AG04449 (cell line): ENCODE results near the gene IL12RB1.

Experiments
- CTCF ChIA-PET: fragments of 350-600 bp; formaldehyde crosslinking; extraction: SDS; loops from one replicate; lab custom pipeline; 2021; ENCODE audit warnings: antibody characterized with exemption; lab: Yijun Ruan, JAX
- POLR2A ChIA-PET: fragments of 400-600, 350-600 bp; formaldehyde crosslinking; extraction: SDS; loops from one replicate; lab custom pipeline; 2020; ENCODE audit warnings: antibody characterized with exemption, inconsistent platforms; lab: Yijun Ruan, JAX
- DNase-seq: peaks from one replicate; pipeline ENCODE4 v3.0.0-alpha.2; 2010; ENCODE audit warnings: low read depth, low spot score
- H3K4me3 ChIP-seq: 2 replicates; pipeline ENCODE4 v1.5.1; 2011; ENCODE audit warnings: low read depth, mild to moderate bottlenecking, control low read depth, low read length
- CTCF ChIP-seq: IDR thresholded peaks from one replicate; pipeline ENCODE4 v1.5.1; 2011; ENCODE audit warnings: mild to moderate bottlenecking, moderate library complexity, low read length, control low read depth, inconsistent platforms; ENCODE audit not compliant: insufficient read depth; ENCODE audit errors: missing control alignments

The IL12RB1 gene

GRCh38 chr19:18027151-18027550, 59.6 kb downstream of the IL12RB1 start:
- TF ChIP-seq CTCF: no peak
- no peak for DNase-seq
- ChIA-PET CTCF (interaction anchor here (1.4 to 3.8 kb wide), 2 partner anchors 31 to 86 kb away, joined by 3 to 18 read pairs; no protein-coding TSS in a partner anchor), POLR2A (no interaction called here)
- H3K4me3 ChIP-seq: no peak overlapping the region

GRCh38 chr19:18023622-18024251, 63.0 kb downstream of the IL12RB1 start:
- POLR2A ChIA-PET: interaction anchor here (1.2 kb wide), 1 partner anchor 197 kb away, joined by 3 read pairs; no protein-coding TSS in a partner anchor
- H3K4me3 ChIP-seq: no peak overlapping the region
- CTCF ChIA-PET: interaction anchor here (0.6 to 1.2 kb wide), 5 partner anchors 34 to 137 kb away, joined by 3 to 4 read pairs (median 4); no protein-coding TSS in a partner anchor
- no peak for TF ChIP-seq CTCF
- DNase-seq: no peak

- no peak overlapping the region for H3K4me3 ChIP-seq
- ChIA-PET POLR2A (no interaction called here), CTCF (interaction anchor here (2.0 to 4.2 kb wide), 2 partner anchors 14 to 38 kb away, joined by 5 to 11 read pairs; partner anchors contain the start of gene ARRDC2)
- TF ChIP-seq CTCF: no peak
- DNase-seq: no peak
These were observed 65.5 kb downstream of the IL12RB1 start for GRCh38 chr19:18021121-18021755.

- H3K4me3 ChIP-seq: no peak overlapping the region
- no peak for TF ChIP-seq CTCF
- no peak for DNase-seq
- ChIA-PET POLR2A (no interaction called here), CTCF (interaction anchor here (2.0 to 4.2 kb wide), 2 partner anchors 13 to 39 kb away, joined by 5 to 11 read pairs; partner anchors contain the start of gene ARRDC2)
These were observed 66.3 kb downstream of the IL12RB1 start for GRCh38 chr19:18020212-18021085.

GRCh38 chr19:18017275-18018083, 69.3 kb downstream of the IL12RB1 start:
- no peak overlapping the region for H3K4me3 ChIP-seq
- ChIA-PET POLR2A (no interaction called here), CTCF (interaction anchor here (0.8 to 2.6 kb wide), 3 partner anchors 10 to 79 kb away, joined by 4 to 17 read pairs (median 8); partner anchors contain the start of gene ARRDC2)
- TF ChIP-seq CTCF: no peak
- no peak for DNase-seq
